Activated naive CD4-positive, alpha-beta T cell treated with anti-CD3 and anti-CD28 coated beads, Interleukin-2, amount 50 U/mL, for 72 hours (primary cell): Measurements from ENCODE around the gene ZNF521. TPM values are rescaled to one million over a fixed set of nuclear protein-coding genes. Genes with fewer than 3 reads are reported as not detected.

Experiments used
- ATAC-seq, 2 donors: fragments of 150-1000 bp; cut with Tn5 transposase; 2 replicates each; pipeline ENCODE4 v1.10.0; 2021; ENCODE audit warnings: mild to moderate bottlenecking in 2 of 2, moderate library complexity in 2 of 2
- DNase-seq, 2 donors: peaks; one replicate each; pipeline ENCODE4 v3.0.0; 2021 to 2022; ENCODE audit warnings: low spot score in 2 of 2
- H3K27ac Mint-ChIP-seq, 2 donors: one replicate each; pipeline ENCODE4 v1.8.0; 2022; ENCODE audit warnings: mild to moderate bottlenecking in 2 of 2, mixed read lengths in 2 of 2
- H3K36me3 Mint-ChIP-seq, 2 donors: one replicate each; pipeline ENCODE4 v1.8.0; 2022; ENCODE audit warnings: mixed read lengths in 2 of 2
- H3K9me3 Mint-ChIP-seq, 2 donors: one replicate each; pipeline ENCODE4 v1.8.0; 2022; ENCODE audit warnings: mixed read lengths in 2 of 2
- total RNA-seq, 2 donors: library from RNA; stranded (reverse); gene quantifications; one replicate each; pipeline ENCODE4 v1.2.3, GENCODE V29; 2022

ZNF521 gene
- total RNA-seq, 2 donors from 2014 or later: not detected

DNA sequence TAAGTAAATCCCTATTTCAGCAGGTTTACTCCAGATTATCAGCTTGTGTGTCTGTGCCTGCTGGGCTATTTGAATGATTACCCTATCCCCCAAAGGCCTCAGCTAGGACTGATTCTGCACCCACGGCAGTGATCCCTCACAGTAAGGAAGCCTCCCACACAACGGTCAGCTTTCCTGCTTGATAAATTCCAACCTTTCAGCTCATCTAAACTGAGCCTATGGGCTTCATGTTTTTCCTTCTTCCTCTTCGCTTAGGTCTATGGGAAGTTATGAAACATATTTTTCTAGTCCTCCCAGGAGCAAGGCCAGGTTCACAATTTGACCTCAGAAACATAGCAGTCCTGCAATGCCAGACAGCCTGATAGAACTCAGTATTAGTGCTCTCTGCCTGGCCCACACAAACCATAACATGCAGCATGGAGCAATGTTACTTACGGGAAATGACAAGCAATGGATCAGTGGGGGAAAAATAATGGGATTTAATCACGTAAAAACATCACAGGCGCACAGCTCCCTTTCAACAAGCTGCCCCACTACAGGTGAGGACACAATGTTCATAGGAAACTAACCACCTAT, 170.9 kb downstream of the ZNF521 start:
- H3K9me3 Mint-ChIP-seq: no peaks in the 10 kb centered on the region
- no peak overlapping the region for H3K27ac Mint-ChIP-seq
- ATAC-seq (no peak), DNase-seq (no peak)
- no peaks in the 10 kb centered on the region for H3K36me3 Mint-ChIP-seq

DNA sequence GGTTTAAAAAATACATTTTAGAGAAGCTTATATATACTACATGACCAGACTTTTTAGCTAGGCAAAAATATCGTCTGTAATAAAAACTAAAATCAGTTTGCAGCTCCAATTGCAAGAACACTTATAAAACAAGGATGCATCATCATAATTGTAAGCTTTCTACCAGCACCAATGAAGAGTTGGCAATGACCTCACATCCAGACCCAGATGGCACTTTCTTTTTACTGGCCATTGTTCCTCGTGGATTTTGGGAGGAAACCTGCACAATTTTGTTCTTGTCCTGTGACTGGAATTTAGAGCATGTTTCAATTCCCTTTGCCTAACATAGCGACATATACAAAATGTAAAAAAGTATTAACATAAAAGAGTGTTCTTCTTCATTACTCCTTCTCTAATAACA, 174.3 kb downstream of the ZNF521 start:
- ATAC-seq (no peak), DNase-seq (no peak)
- no peaks in the 10 kb centered on the region for H3K9me3 Mint-ChIP-seq
- no peak overlapping the region for H3K27ac Mint-ChIP-seq
- H3K36me3 Mint-ChIP-seq: no peaks in the 10 kb centered on the region

DNA sequence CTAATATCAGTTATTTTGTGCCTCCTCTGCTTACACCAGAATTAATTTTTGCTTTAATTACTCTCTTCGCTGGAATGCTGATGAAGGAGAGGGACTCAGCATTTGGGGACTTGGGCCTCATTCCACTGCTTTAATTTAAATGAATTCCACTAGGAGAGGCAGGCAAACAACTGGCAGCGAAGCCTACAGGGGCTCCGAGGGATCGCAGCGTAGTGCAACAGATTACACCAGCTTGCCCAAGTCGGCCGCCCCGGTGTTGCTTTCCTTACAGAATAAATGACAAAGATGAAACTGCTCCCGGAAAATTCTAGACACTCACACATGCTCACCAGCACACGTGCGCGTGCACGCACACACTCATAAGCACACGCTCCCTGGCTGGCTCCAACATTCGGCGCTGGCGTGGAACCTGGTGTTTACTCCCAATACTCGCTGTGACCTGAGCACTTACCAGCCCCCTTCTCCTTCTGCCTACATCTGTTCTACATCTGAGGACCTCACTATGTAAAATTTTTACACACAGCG, 175.4 kb downstream of the ZNF521 start:
- no peaks in the 10 kb centered on the region for H3K9me3 Mint-ChIP-seq
- H3K36me3 Mint-ChIP-seq: no peaks in the 10 kb centered on the region
- no peak overlapping the region for H3K27ac Mint-ChIP-seq
- DNase-seq (no peak), ATAC-seq (no peak)

- H3K9me3 Mint-ChIP-seq: no peaks in the 10 kb centered on the region
- no peak overlapping the region for H3K27ac Mint-ChIP-seq
- ATAC-seq: no peak
- H3K36me3 Mint-ChIP-seq: no peaks in the 10 kb centered on the region
- DNase-seq: no peak
These were observed 176.1 kb downstream of the ZNF521 start for GRCh38 chr18:25175558-25176517.

DNA sequence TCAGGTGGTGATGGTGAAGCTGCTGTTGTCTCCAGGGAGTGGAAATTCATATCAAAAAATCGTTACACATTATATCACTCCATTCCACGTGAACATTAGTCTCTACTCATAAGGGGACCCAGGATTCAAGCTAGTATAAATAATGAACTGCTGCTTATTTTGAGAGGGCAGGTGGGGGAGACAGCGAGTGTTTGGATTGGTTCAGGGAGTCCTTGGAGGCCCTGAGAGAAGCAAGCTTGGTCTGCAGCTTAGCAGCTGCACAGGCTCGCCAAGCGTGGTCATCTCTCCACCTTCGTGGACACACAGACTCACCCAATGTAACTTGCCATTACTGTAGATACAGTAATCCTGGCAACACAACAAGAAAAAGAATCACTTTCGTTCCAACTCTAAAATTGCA, 177.6 kb downstream of the ZNF521 start:
- DNase-seq (no peak), ATAC-seq (no peak)
- Mint-ChIP-seq H3K9me3 (no peaks in the 10 kb centered on the region), H3K27ac (no peak overlapping the region), H3K36me3 (no peaks in the 10 kb centered on the region)

DNA sequence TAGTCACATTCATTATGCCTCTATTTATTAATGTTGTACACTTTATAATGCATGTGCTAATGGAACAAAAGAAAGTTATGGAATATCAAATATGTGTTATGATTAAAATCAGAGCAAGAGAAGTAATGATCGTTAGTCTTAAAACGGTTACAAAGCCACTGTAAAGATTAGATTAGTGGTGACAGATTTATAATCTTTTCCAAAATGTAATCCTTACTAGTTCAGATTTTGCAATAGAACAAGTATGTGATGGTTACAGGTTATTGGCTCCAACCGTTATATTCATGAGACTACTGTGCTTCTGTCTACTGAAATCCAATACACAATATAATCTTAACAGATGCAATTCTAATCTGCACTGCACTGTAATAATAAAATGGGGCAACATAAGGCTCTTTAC, 180.6 kb downstream of the ZNF521 start:
- H3K36me3 Mint-ChIP-seq: no peaks in the 10 kb centered on the region
- DNase-seq (no peak), ATAC-seq (no peak)
- H3K9me3 Mint-ChIP-seq: no peaks in the 10 kb centered on the region
- H3K27ac Mint-ChIP-seq: no peak overlapping the region

- DNase-seq (no peak), ATAC-seq (no peak)
- no peaks in the 10 kb centered on the region for H3K36me3 Mint-ChIP-seq
- no peak overlapping the region for H3K27ac Mint-ChIP-seq
- no peaks in the 10 kb centered on the region for H3K9me3 Mint-ChIP-seq
These were observed 181.6 kb downstream of the ZNF521 start for GRCh38 chr18:25170402-25170801.

- ATAC-seq (no peak), DNase-seq (no peak)
- H3K27ac Mint-ChIP-seq: no peak overlapping the region
- H3K36me3 Mint-ChIP-seq: no peaks in the 10 kb centered on the region
- H3K9me3 Mint-ChIP-seq: no peaks in the 10 kb centered on the region
These were observed 182.3 kb downstream of the ZNF521 start for GRCh38 chr18:25169701-25170100.

DNA sequence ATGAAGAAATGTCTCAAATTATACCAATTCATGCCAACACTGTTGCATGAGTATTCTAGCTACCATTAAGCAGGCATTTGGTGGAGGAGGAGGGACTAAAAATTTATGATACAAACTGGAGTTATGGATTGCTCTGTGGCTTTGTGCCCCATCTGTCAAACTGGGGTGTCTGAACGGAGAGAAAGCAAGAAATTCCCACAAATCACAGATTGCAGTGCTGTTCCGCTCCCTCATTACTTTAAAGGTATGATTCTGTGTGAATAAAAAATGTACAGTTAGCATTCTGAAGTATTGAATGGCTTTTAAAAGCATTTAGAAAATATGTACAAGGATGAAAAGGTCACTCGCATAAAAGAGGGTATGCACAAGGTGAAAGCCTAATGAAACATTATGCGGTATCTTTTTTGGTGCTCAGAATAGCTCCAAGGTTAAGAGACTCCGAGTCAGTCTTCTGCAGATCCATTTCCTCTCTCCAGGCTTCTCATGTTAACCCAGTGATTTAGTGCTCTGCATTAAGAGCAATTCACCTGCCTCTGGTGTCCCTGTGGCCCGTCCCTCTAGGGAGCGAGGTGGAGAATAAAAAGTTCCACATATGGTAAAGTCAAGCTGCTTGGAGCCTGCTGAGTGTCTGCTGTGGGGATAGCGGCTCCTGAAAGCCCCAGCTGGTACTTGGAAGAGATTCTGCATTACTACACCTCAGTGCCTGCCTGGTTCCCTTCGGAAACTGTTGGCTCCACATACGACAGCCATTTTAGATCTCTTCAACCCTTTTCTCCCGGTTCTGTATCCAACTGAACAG, 184.2 kb downstream of the ZNF521 start:
- H3K36me3 Mint-ChIP-seq: no peaks in the 10 kb centered on the region
- no peak for DNase-seq
- no peak overlapping the region for H3K27ac Mint-ChIP-seq
- H3K9me3 Mint-ChIP-seq: no peaks in the 10 kb centered on the region
- no peak for ATAC-seq

GRCh38 chr18:25166113-25166512, 185.9 kb downstream of the ZNF521 start:
- ATAC-seq (no peak), DNase-seq (no peak)
- H3K27ac Mint-ChIP-seq: no peak overlapping the region
- no peaks in the 10 kb centered on the region for H3K9me3 Mint-ChIP-seq
- H3K36me3 Mint-ChIP-seq: no peaks in the 10 kb centered on the region

DNA sequence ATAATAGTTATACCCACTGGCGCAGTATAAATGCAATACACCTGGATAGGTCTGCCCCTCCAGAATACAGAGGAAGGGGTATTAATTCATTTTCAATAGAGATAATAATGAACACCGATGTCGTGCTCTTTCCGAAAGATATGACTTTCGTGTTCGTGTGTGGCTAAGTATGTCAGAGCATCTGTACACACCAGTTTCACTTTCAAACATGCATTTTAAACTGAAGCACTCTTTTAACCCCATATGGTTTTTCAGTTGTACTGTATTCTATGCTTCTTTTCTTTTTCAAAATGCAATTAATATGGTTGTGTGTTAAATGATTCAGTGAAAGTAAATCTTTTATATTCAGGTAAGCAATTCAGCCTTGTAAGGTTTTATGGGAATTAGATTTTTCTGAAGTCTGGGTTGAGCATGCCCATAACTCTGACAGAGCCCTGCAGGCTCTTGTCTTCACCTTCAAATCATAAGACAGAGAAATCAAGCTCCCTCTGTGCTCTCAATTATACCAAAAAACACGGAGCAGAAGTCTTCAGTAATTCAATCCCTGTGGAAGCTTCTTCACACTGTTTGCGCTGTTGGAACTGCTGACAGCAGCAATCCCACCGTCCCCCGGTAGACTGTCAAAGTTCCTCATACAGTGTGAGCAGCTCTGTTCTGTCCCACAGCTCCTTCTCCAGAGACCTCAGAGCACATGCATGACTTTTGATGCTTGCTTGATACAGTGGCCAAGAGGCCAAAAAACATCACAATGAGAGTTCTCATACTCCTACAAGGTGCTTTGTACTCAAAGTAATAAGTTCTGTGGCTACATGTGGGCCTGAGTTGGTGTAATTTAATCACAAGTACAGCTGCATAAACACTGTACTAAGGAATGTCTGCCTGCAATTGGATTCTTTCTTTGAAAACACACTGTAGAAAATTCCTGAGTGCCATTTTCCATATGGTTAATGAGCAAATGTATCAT, 186.8 kb downstream of the ZNF521 start:
- H3K9me3 Mint-ChIP-seq: no peaks in the 10 kb centered on the region
- H3K36me3 Mint-ChIP-seq: no peaks in the 10 kb centered on the region
- ATAC-seq (peak; percentile 33 to 75), DNase-seq (no peak)
- no peak overlapping the region for H3K27ac Mint-ChIP-seq

- ATAC-seq: peak in 1 of 2 donors; percentile 24
These were observed 187.6 kb downstream of the ZNF521 start for GRCh38 chr18:25164211-25164847.

GRCh38 chr18:25153426-25153825, 198.5 kb downstream of the ZNF521 start:
- Mint-ChIP-seq H3K27ac (no peak overlapping the region), H3K9me3 (peaks cover 3 to 14% of the 10 kb centered on the region in 2 donors), H3K36me3 (peaks cover 0 to 4% of the 10 kb centered on the region in 2 donors)
- no peak for DNase-seq
- ATAC-seq: no peak

More at GRCh38 chr18:25164211-25164847, 187.6 kb downstream of the ZNF521 start:
- no peaks in the 10 kb centered on the region for H3K36me3 Mint-ChIP-seq
- H3K27ac Mint-ChIP-seq: no peak overlapping the region
- H3K9me3 Mint-ChIP-seq: no peaks in the 10 kb centered on the region
- DNase-seq: no peak

DNA sequence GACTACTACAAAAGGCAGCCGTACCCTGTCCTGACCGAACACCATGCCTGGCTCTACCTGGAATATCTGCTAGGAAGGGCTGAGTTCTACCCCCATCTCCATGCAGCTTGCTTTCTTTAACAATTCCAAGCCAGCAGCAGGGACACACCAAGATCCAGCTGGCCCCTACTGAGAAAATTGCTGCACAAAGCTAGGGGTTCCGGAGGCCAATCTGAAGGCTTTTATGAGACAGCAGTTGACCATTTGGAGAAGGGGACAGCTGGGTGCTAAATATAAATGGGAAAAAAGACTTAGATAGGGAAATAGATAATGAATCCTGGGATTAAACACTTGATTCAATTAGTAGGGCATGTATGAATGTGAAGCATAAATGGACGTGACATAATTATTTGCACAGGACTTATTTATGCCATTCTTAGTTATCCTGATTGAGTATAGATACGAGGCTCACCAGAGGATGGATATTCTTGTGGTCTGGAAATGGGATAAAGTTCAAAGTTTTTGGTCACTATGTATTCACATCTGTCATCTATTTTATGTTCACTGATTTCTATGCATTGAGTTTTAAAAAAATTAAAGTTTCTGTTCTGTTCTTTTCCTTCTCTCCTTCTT, 204.0 kb downstream of the ZNF521 start:
- peaks cover 3 to 9% of the 10 kb centered on the region in 2 donors for H3K9me3 Mint-ChIP-seq
- ATAC-seq: no peak
- no peaks in the 10 kb centered on the region for H3K36me3 Mint-ChIP-seq
- H3K27ac Mint-ChIP-seq: no peak overlapping the region
- no peak for DNase-seq

DNA sequence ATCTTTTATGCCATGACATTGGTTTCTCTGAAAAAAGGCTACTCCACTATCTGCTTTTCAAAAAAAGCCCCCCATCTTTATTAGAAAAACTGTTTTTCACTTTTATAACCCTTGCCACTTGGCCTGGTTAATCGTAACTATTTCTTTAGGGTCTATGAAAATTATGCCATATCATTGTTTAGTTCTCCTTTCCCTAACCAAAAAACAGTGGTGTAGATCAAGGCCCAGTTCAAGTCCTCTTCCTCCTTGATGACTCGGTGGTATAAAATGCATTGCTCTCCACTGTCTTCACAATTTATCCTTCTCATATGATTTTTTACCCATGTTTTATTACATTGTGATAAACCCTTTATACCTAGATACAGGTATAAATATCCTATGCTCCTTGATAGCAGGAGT, 205.5 kb downstream of the ZNF521 start:
- no peak for ATAC-seq
- H3K36me3 Mint-ChIP-seq: no peaks in the 10 kb centered on the region
- no peak for DNase-seq
- no peak overlapping the region for H3K27ac Mint-ChIP-seq
- H3K9me3 Mint-ChIP-seq: peaks cover 3 to 5% of the 10 kb centered on the region in 2 donors
